WTC11 (cell line): ENCODE measurements around the gene SPTB. TPM values are rescaled to one million over a fixed set of nuclear protein-coding genes. Genes with fewer than 3 reads are reported as not detected.

Source experiments
- ATAC-seq: fragments of 200-7000 bp; cut with Tn5 transposase; 2 replicates; pipeline ENCODE4 v1.10.0; 2021; ENCODE audit warnings: mild to moderate bottlenecking, moderate library complexity
- CTCF ChIA-PET: fragments of 300-600 bp; sonication (Branson Sonifier 250); formaldehyde crosslinking; loops from one replicate; lab custom pipeline; 2021; ENCODE audit warnings: antibody characterized with exemption; lab: Charles Lee
- POLR2A ChIA-PET: fragments of 350-600 bp; sonication (Branson Sonifier 250); formaldehyde crosslinking; loops from one replicate; lab custom pipeline; 2021; ENCODE audit warnings: antibody characterized with exemption; lab: Charles Lee
- DNase-seq: peaks from one replicate; pipeline ENCODE4 v3.0.0; 2021; ENCODE audit warnings: low spot score
- H3K27ac Mint-ChIP-seq: 2 replicates; pipeline ENCODE4 v1.8.0; 2021; ENCODE audit warnings: mixed read lengths
- H3K27me3 Mint-ChIP-seq: 2 replicates; pipeline ENCODE4 v1.8.0; 2021; ENCODE audit warnings: low read depth, mild to moderate bottlenecking, moderate library complexity, mixed read lengths
- H3K36me3 Mint-ChIP-seq: 2 replicates; pipeline ENCODE4 v1.8.0; 2021; ENCODE audit warnings: mixed read lengths
- H3K4me1 Mint-ChIP-seq: 2 replicates; pipeline ENCODE4 v1.8.0; 2022; ENCODE audit warnings: mixed read lengths
- H3K4me3 Mint-ChIP-seq: 2 replicates; pipeline ENCODE4 v1.8.0; 2021; ENCODE audit warnings: mild to moderate bottlenecking, moderate library complexity, mixed read lengths
- H3K9me3 Mint-ChIP-seq: 2 replicates; pipeline ENCODE4 v1.8.0; 2021; ENCODE audit warnings: mixed read lengths
- ARID4B ChIP-seq: sonication (generic); formaldehyde crosslinking; IDR thresholded peaks from 2 replicates; pipeline ENCODE4 v1.8.0; 2023; ENCODE audit warnings: missing genetic modification reagents, mild to moderate bottlenecking, borderline replicate concordance
- CBFB ChIP-seq: sonication (generic); formaldehyde crosslinking; IDR thresholded peaks from 2 replicates; pipeline ENCODE4 v1.8.1; 2022; ENCODE audit warnings: mild to moderate bottlenecking, low read depth, missing genetic modification reagents
- E2F1 ChIP-seq: sonication (generic); formaldehyde crosslinking; IDR thresholded peaks from 2 replicates; pipeline ENCODE4 v1.8.0; 2022; ENCODE audit warnings: mild to moderate bottlenecking, missing genetic modification reagents
- E2F4 ChIP-seq: sonication (generic); formaldehyde crosslinking; IDR thresholded peaks from 2 replicates; pipeline ENCODE4 v1.8.1; 2022; ENCODE audit warnings: low read depth, mild to moderate bottlenecking, moderate library complexity, missing genetic modification reagents, borderline replicate concordance
- ELF4 ChIP-seq: sonication (generic); formaldehyde crosslinking; IDR thresholded peaks from 2 replicates; pipeline ENCODE4 v1.8.1; 2022; ENCODE audit warnings: low read depth, mild to moderate bottlenecking, moderate library complexity, missing genetic modification reagents
- EMX1 ChIP-seq: fragments of 250-450 bp; sonication (Bioruptor Pico); IDR thresholded peaks from 2 replicates; pipeline ENCODE4 v1.8.0; 2021; ENCODE audit warnings: mild to moderate bottlenecking
- FOXJ3 ChIP-seq: sonication (generic); formaldehyde crosslinking; IDR thresholded peaks from 2 replicates; pipeline ENCODE4 v1.9.0; 2021; ENCODE audit warnings: missing genetic modification reagents, mild to moderate bottlenecking, borderline replicate concordance
- FOXP1 ChIP-seq: sonication (generic); formaldehyde crosslinking; IDR thresholded peaks from 2 replicates; pipeline ENCODE4 v1.8.0; 2022; ENCODE audit warnings: missing genetic modification reagents, mild to moderate bottlenecking, moderate library complexity, borderline replicate concordance
- IRF2 ChIP-seq: sonication (generic); formaldehyde crosslinking; IDR thresholded peaks from 2 replicates; pipeline ENCODE4 v1.8.0; 2022; ENCODE audit warnings: low read depth, missing genetic modification reagents, borderline replicate concordance
- PREB ChIP-seq: sonication (generic); formaldehyde crosslinking; IDR thresholded peaks from 2 replicates; pipeline ENCODE4 v1.8.1; 2022; ENCODE audit warnings: mild to moderate bottlenecking, missing genetic modification reagents, moderate library complexity, borderline replicate concordance
- RELA ChIP-seq: sonication (generic); formaldehyde crosslinking; IDR thresholded peaks from 2 replicates; pipeline ENCODE4 v1.8.1; 2022; ENCODE audit warnings: missing genetic modification reagents, mild to moderate bottlenecking, borderline replicate concordance
- SMAD3 ChIP-seq: sonication (generic); formaldehyde crosslinking; IDR thresholded peaks from 2 replicates; pipeline ENCODE4 v1.8.0; 2022; ENCODE audit warnings: missing genetic modification reagents, mild to moderate bottlenecking, borderline replicate concordance
- TCF7 ChIP-seq: sonication (generic); formaldehyde crosslinking; IDR thresholded peaks from 2 replicates; pipeline ENCODE4 v1.8.0; 2022; ENCODE audit warnings: mild to moderate bottlenecking, low read depth, missing genetic modification reagents, moderate library complexity
- TEAD4 ChIP-seq: sonication (generic); formaldehyde crosslinking; IDR thresholded peaks from 2 replicates; pipeline ENCODE4 v1.8.0; 2022; ENCODE audit warnings: mild to moderate bottlenecking, missing genetic modification reagents
- ZNF121 ChIP-seq: sonication (generic); formaldehyde crosslinking; IDR thresholded peaks from 2 replicates; pipeline ENCODE4 v1.8.0; 2023; ENCODE audit warnings: missing genetic modification reagents
- ZNF512 ChIP-seq: sonication (generic); formaldehyde crosslinking; IDR thresholded peaks from 2 replicates; pipeline ENCODE4 v1.8.1; 2022; ENCODE audit warnings: missing genetic modification reagents, borderline replicate concordance
- total RNA-seq: library from RNA; stranded (reverse); gene quantifications from 3 replicates; pipeline ENCODE4 v1.2.3, GENCODE V29; 2021
- TF ChIP-seq, protein P1 (sequence below): sonication (generic); formaldehyde crosslinking; IDR thresholded peaks from 2 replicates; pipeline ENCODE4 v1.8.0; 2023; ENCODE audit warnings: missing genetic modification reagents
- TF ChIP-seq, protein P2 (sequence below): sonication (generic); formaldehyde crosslinking; IDR thresholded peaks from 2 replicates; pipeline ENCODE4 v1.8.1; 2023; ENCODE audit warnings: mild to moderate bottlenecking, moderate library complexity, missing genetic modification reagents
- TF ChIP-seq, protein P3 (sequence below): fragments of 200-600 bp; IDR thresholded peaks from 2 replicates; pipeline ENCODE4 v1.8.0; 2022; ENCODE audit warnings: antibody characterized with exemption

SPTB gene
- total RNA-seq, 1 experiment from 2014 or later = 3.2 TPM

DNA sequence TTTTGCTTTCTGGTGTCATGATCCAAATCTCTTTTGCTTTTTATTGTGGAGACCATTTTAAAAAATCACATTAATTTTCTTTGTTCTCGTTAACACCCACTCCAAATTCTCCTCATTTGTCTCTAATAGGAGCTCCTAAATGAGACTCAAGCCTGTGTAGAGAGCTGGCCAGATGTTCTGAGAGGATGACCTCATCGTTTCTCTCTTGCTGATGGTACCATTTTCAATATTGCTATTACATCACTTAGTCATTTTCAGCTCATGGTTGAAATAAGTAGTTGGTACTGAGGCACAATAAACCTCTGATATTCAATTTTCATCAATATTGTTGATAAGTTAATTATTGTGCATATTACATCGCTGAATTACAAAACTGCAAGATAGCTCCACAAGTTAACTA, 31.5 kb downstream of the SPTB start (continued):
- TF ChIP-seq CBFB (CRISPR knock-in tag) = no peak
- TF ChIP-seq, protein P1, sequence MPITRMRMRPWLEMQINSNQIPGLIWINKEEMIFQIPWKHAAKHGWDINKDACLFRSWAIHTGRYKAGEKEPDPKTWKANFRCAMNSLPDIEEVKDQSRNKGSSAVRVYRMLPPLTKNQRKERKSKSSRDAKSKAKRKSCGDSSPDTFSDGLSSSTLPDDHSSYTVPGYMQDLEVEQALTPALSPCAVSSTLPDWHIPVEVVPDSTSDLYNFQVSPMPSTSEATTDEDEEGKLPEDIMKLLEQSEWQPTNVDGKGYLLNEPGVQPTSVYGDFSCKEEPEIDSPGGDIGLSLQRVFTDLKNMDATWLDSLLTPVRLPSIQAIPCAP (CRISPR knock-in tag) = no peak

DNA sequence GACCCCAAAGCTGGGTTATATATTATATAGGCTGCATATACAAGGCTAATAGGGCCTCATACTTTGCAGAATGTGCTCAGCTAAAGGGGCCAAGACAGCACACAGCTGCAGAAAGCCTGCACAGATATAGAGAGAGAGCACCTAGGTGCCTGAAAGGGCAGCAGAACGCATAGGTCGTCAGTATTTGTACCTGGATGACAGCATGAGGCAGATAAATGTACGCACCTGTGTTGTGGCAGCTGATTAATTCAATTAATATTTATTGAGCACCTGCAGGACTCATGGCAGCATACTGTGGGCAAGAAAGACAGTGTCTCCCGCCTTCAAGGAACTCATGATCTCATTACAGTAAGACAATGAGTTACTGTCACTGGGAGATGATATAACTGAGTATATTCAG, 33.4 kb downstream of the SPTB start:
- ATAC-seq (no peak), DNase-seq (no peak)
- no peak for TF ChIP-seq ARID4B
- TF ChIP-seq RELA (CRISPR knock-in tag) = no peak
- TF ChIP-seq ZNF121 = no peak
- TF ChIP-seq FOXJ3 (CRISPR knock-in tag) = no peak
- no peak for TF ChIP-seq ELF4 (CRISPR knock-in tag)
- no peak for TF ChIP-seq SMAD3
- TF ChIP-seq TCF7 = no peak
- no peak for TF ChIP-seq IRF2 (CRISPR knock-in tag)
- H3K36me3 Mint-ChIP-seq = no peaks in the 10 kb centered on the region
- no peak overlapping the region for H3K27ac Mint-ChIP-seq
- POLR2A ChIA-PET = interaction anchor here (1.3 kb wide), 1 partner anchor 34 kb away, joined by 3 read pairs; no protein-coding TSS in a partner anchor
- no peaks in the 10 kb centered on the region for H3K9me3 Mint-ChIP-seq
- CTCF ChIA-PET = interaction anchor here (0.7 to 2.2 kb wide), 5 partner anchors 11 to 209 kb away, joined by 3 to 10 read pairs (median 5); partner anchors contain the start of gene SPTB
- no peak overlapping the region for H3K4me3 Mint-ChIP-seq
- H3K4me1 Mint-ChIP-seq = peaks cover 24% of the 10 kb centered on the region
- no peaks in the 10 kb centered on the region; the same call in 1 of the 2 replicates for H3K27me3 Mint-ChIP-seq

DNA sequence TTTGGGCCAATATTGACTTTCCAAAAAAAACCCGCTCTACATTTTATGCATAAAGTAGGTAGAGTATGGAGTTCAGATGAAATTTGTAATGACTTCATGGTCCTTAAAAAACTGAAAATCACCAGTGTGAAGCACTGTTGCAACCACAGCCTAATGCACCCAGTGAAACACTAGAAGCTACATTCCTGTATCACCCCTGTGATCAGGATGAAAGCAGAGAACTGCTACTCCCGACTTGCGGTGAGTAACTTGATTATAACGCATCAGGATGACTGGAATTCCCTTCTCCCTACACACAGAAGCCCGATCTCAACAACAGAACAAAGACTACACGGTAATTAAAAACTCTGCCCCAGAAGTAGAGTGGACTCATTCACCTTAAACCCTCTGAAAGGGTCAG, 33.8 kb downstream of the SPTB start:
- ATAC-seq (no peak), DNase-seq (no peak)
- no peaks in the 10 kb centered on the region for H3K9me3 Mint-ChIP-seq
- no peaks in the 10 kb centered on the region for H3K36me3 Mint-ChIP-seq
- no peak overlapping the region for H3K4me3 Mint-ChIP-seq
- no peaks in the 10 kb centered on the region; the same call in 1 of the 2 replicates for H3K27me3 Mint-ChIP-seq
- CTCF ChIA-PET = interaction anchor here (1.2 to 2.2 kb wide), 3 partner anchors 10 to 35 kb away, joined by 3 to 10 read pairs (median 8); partner anchors contain the start of gene SPTB
- H3K4me1 Mint-ChIP-seq = peaks cover 29% of the 10 kb centered on the region
- POLR2A ChIA-PET = interaction anchor here (1.3 kb wide), 1 partner anchor 35 kb away, joined by 3 read pairs; no protein-coding TSS in a partner anchor
- H3K27ac Mint-ChIP-seq = no peak overlapping the region
- TF ChIP-seq, protein P2, sequence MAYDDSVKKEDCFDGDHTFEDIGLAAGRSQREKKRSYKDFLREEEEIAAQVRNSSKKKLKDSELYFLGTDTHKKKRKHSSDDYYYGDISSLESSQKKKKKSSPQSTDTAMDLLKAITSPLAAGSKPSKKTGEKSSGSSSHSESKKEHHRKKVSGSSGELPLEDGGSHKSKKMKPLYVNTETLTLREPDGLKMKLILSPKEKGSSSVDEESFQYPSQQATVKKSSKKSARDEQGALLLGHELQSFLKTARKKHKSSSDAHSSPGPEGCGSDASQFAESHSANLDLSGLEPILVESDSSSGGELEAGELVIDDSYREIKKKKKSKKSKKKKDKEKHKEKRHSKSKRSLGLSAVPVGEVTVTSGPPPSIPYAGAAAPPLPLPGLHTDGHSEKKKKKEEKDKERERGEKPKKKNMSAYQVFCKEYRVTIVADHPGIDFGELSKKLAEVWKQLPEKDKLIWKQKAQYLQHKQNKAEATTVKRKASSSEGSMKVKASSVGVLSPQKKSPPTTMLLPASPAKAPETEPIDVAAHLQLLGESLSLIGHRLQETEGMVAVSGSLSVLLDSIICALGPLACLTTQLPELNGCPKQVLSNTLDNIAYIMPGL (CRISPR knock-in tag) = no peak
- TF ChIP-seq FOXP1 (CRISPR knock-in tag) (no peak), EMX1 (CRISPR knock-in tag) (no peak), E2F4 (no peak), TEAD4 (CRISPR knock-in tag) (no peak), E2F1 (CRISPR knock-in tag) (no peak), PREB (CRISPR knock-in tag) (no peak), ZNF512 (CRISPR knock-in tag) (no peak)
- TF ChIP-seq, protein P3, sequence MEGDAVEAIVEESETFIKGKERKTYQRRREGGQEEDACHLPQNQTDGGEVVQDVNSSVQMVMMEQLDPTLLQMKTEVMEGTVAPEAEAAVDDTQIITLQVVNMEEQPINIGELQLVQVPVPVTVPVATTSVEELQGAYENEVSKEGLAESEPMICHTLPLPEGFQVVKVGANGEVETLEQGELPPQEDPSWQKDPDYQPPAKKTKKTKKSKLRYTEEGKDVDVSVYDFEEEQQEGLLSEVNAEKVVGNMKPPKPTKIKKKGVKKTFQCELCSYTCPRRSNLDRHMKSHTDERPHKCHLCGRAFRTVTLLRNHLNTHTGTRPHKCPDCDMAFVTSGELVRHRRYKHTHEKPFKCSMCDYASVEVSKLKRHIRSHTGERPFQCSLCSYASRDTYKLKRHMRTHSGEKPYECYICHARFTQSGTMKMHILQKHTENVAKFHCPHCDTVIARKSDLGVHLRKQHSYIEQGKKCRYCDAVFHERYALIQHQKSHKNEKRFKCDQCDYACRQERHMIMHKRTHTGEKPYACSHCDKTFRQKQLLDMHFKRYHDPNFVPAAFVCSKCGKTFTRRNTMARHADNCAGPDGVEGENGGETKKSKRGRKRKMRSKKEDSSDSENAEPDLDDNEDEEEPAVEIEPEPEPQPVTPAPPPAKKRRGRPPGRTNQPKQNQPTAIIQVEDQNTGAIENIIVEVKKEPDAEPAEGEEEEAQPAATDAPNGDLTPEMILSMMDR = no peak
